Stimulated activated CD4-positive, alpha-beta T cell treated with anti-CD3 and anti-CD28 coated beads, Interleukin-1b, Interleukin-23, amount 100 ng/mL, for 48 hours (primary cell): ENCODE measurements around the gene NSUN5.
"Not testable (repeated sequence)": the region's sequence is repeated elsewhere in the genome, so short reads cannot be mapped to it uniquely, and the experiment has no call there.

Source experiments
- DNase-seq: peaks from one replicate; pipeline ENCODE4 v3.0.0-alpha.2; 2020

Gene NSUN5

GRCh38 chr7:73324081-73324845 is 15.6 kb upstream of the NSUN5 start:
- peak; percentile 48 for DNase-seq

GRCh38 chr7:73323434-73324080 is 14.9 kb upstream of the NSUN5 start:
- not testable (repeated sequence) for DNase-seq

GRCh38 chr7:73320009-73320408 is 11.4 kb upstream of the NSUN5 start:
- not testable (repeated sequence) for DNase-seq

DNA sequence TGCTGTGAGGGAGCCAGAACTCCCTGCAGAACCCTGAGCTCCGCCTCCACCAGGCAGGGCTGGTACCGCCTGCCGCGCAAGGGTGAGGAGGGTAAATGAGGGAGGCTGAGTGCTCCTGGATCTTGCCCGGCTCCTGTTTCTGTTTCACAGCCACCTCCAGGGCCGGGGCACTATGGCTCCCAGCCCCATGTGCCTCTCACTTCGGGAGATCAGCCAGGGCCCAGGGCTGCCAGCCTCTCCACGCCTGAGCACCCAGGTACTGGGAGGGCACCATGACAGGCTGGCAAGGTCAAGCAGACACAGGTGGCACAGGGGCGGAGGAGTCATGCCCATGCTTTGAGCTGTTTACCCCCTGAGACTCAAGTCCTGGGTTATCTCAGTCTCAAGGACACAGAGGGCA is 10.9 kb upstream of the NSUN5 start:
- not testable (repeated sequence) for DNase-seq

- DNase-seq = not testable (repeated sequence)
These were observed 10.1 kb upstream of the NSUN5 start for GRCh38 chr7:73318656-73319204.

GRCh38 chr7:73316521-73316920 is 7.9 kb upstream of the NSUN5 start:
- no peak for DNase-seq

GRCh38 chr7:73314271-73314670 is 5.6 kb upstream of the NSUN5 start:
- DNase-seq = no peak

GRCh38 chr7:73313521-73313906 is 4.9 kb upstream of the NSUN5 start:
- DNase-seq = no peak

DNA sequence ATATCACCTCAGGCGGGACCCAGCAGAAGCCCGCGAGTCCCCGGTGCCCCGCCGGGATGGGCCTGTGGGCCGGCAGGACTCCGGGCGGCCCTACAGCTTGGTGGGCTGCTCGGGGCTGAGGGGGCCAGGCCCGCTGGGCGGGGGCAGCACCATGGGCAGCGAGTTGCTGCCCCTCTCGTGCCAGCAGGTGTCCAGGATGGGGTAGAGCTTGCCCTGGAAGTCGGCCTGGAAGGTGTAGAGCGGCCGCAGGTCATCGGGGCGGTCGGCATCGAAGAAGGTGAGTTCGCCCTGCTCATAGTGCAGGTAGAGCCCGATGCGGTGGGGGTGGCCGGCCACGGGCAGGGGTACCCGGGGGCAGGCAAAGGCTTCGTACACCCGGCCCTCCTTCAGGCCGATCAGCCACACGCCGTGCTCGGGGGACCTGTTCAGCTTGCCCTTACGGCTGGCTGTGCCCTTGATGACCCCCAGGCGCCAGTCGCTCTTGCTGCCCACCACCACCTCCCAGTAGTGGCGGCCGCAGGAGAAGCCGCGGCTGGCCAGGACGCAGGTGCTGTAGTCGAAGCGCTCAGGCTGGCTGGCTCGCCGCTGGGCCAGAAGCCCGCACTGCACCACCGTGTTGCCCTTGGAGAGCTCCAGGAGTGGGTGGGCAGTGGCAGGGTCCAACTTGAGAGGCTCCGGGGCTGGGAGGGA is 4.3 kb upstream of the NSUN5 start:
- DNase-seq = no peak

DNA sequence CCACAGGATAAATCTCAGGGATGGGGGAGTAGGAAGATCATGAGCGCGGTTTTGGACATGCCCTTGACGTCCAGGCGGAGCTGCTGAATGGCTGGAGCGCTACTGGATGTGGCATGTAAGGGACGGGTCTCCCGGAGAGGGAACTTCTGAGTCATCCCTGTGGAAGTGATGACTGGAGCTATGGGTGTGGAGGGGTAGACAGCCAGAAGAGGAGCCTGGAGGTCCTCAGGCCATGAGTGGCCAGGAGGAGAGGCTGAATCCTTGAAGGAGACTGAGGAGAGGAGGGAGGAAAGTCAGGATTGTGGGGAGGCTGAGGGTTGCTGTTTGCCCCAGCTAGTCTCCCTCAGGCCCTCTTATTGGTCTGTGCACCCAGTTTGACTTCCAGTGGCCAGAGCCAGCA is 2.8 kb upstream of the NSUN5 start:
- not testable (repeated sequence) for DNase-seq

DNA sequence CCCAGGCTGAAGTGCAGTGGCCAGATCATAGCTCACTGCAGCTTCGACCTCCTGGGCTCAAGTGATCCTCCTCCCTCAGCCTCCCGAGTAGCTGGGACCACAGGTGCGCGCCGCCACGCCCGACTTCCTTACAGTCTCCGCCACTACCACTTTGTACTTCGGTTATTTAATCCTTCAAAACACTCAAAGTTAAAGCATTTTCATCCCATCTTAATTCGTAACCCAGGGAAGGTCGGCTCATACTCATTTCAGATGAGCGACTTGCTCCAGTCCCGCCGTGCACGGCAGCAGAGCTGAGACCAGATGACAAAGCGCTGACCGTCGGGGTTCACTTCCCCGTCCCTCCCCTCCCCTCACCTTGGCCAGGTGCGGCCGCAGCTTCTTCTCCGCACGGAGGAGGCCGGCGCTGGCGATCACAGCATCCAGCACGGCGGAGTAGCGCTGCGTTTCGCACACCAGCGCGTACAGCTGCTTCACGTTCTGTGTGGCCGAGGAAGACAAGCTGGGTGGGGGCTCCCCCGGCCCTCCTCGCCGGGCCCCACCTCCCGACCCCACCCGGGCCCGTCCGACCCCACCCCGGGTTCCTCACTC is 457 bp downstream of the NSUN5 start:
- no peak for DNase-seq

DNA sequence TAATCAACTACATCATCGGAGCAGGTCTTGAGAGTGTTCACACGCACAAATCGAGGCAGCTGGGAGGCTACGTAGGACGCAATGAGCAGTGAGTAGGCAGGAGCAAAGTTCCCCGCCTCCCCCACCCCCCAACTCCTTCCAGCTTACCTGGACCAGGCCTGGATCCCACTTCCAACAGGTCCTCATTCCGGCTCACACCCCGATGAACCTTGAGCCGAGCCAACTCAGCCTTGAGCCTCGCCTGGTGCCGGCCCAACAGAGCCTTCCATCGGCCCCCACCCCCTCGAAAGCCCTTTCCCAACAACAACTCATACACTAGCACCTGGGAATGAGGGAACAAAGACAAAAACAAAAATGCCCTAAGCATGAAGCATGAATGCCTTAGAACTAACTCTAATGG is 1.2 kb downstream of the NSUN5 start:
- DNase-seq = no peak

DNA sequence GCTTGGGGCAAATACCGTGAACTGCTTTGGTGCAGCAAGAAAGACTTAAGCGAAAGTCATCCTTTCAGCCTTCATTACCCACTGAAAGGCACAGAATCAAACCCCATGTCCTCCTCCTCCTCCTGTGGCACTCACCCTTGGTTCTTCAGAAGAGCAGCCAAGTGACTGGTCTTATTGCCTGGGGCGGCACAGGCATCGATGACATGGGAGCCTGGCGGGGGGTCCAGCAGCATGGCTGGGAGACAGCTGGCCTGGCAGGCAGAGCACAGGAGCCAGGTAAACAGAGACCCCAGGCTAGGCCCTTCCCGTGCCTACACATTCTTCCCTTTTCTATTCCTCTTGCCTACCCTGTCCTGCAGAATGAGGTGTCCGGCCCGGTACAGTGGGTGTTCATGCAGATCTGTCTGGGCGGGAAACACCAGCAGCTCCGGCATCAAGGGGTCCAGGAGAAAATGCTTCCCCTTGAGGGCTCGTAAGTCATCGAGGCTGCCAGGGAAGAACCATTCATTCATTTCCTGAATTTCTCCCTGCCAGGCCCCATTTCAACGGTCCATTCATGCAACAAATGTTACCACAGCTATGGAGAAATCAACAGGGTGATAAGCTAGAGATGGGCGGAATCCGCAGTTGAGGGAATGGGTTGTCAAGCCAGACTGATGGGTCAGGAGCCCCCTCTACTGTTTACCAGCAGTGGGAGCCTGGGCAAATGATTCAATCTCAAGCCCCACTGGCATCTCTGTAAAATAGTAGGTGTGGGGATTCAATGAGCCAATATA is 3.8 kb downstream of the NSUN5 start:
- not testable (repeated sequence) for DNase-seq

DNA sequence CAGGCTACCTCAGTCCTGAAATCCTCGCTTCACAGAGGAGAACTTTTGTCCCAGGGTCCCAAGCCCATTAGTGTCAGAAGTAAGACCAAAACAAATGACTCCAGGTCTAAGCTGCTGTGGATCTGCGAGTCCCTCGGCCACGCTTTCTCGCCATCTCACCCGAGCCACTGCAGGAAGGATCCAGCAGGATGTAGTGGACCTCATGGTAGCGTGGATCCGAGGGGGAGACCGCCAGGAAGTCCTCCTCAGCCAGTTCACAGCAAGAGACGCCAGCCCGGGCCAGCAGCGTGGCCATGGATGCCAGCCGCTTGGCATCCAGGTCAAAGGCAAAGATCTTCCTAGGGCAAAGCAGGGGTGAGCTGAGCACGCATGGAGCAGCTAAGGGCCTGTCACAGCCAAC is 4.6 kb downstream of the NSUN5 start:
- no peak for DNase-seq

GRCh38 chr7:73303546-73303945 is 5.1 kb downstream of the NSUN5 start:
- DNase-seq = no peak

DNA sequence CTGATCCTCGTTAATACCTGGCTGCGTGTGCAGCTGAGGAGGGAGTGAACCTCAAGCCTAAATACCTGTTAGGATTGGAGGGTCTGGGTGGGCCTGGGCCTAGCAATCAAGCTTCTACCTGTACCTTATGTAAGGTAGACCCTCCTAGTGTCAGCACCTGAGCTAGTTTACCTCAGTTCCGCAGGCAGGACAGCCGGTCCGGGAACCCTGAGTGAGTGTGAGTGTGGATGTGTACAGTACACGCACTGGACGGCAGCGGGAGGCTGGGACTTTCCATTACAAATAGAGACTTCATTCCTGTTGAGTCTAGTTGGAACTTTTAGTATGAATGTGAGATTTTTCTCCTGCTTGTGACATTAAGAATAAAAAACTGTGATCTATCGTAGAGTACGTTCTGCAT is 5.8 kb downstream of the NSUN5 start:
- not testable (repeated sequence) for DNase-seq

GRCh38 chr7:73301108-73301507 is 7.5 kb downstream of the NSUN5 start:
- not testable (repeated sequence) for DNase-seq

DNA sequence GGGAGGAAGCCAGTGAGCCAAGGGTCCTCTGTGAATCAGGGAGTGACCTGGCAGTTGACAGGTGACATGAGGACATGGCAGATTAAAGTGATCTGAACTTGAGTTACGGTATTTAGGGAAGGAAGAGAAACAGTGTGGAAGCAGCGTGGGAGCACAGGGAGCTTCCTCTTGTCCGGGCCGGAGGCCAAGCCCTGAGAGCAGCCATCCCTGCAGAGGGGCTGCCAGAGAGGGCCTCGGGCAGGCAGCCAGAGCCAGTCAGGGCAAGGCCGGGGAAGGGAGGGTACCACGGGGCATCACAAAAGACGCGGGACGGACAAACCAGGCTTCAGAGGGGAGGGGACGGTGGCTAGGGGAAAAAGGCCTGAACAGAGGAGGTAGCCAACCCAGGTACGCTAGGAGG is 8.8 kb downstream of the NSUN5 start:
- not testable (repeated sequence) for DNase-seq

DNA sequence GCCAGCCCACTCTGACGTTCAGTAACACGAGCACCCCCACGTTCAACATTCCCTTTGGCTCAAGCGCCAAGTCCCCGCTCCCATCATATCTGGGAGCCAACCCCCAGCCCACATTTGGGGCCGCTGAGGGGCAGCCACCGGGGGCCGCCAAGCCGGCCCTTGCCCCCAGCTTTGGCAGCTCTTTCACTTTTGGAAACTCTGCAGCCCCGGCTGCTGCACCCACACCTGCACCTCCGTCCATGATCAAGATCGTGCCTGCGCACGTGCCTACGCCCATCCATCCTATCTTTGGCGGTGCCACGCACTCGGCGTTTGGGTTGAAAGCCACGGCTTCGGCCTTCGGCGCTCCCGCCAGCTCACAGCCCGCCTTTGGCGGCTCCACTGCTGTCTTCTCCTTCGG is 10.9 kb downstream of the NSUN5 start:
- not testable (repeated sequence) for DNase-seq

- not testable (repeated sequence) for DNase-seq
These were observed 11.4 kb downstream of the NSUN5 start for GRCh38 chr7:73297235-73297634.

GRCh38 chr7:73277210-73277609 is 31.4 kb downstream of the NSUN5 start:
- not testable (repeated sequence) for DNase-seq

DNA sequence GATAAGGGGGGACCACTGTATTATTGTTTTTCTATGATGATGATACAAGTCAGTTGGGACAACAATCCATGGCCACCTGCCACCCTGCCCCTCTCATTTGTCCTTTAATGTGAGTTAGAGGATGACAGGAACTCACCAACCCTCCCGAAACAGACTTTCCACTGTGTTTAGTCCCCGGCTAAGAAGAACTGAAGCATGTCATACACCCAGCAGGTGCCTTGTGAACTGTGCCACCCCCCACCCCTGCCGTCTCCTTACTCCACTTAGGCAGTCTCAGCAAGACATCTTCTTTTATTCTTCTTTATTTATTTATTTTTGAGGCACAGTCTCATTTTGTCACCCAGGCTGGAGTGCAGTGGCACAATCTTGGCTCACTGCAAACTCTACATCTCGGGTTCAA is 40.8 kb downstream of the NSUN5 start:
- DNase-seq = not testable (repeated sequence)
